ENCODE data around the gene COL9A3. TPM values are rescaled to one million over a fixed set of nuclear protein-coding genes. Genes with fewer than 3 reads are reported as not detected.

The COL9A3 gene
- total RNA-seq, 6 experiments from 2014 or later, result 1.5 to 7.6 (median 3.5) TPM

GRCh38 chr20:62772103-62772611 is 44.7 kb upstream of the COL9A3 start:
- ATAC-seq (peak in 2 of 4 donors; percentile 5 to 9), DNase-seq (peak in 2 of 3 donors; percentile 65 to 68)
- Histone ChIP-seq H3K36me3 (no peaks in the 10 kb centered on the region), H3K9me3 (no peaks in the 10 kb centered on the region), H3K27ac (peak overlapping the region in 2 of 3 donors; percentile 65 to 90), H3K4me1 (peaks cover 0 to 49% (median 20%) of the 10 kb centered on the region in 4 donors), H3K4me3 (no peak overlapping the region), H3K27me3 (no peaks in the 10 kb centered on the region)
- WGBS (ENCODE audit: insufficient coverage, low coverage, low lambda C conversion rate, missing lambda C conversion rate), result 48% methylated on average over 10 of the region's 23 CpGs
- no peak for TF ChIP-seq CTCF (IDR thresholded peaks at IDR 0.05)
- no peak for TF ChIP-seq POLR2A (IDR thresholded peaks at IDR 0.05)
- intact Hi-C loops (cut with DNase I), result no loop called here

- TF ChIP-seq POLR2A (IDR thresholded peaks at IDR 0.05), result no peak
- TF ChIP-seq CTCF (IDR thresholded peaks at IDR 0.05), result no peak
- Histone ChIP-seq H3K4me1 (peaks cover 0 to 49% (median 20%) of the 10 kb centered on the region in 4 donors), H3K9me3 (no peaks in the 10 kb centered on the region), H3K36me3 (no peaks in the 10 kb centered on the region), H3K27me3 (no peaks in the 10 kb centered on the region), H3K4me3 (peak overlapping the region in 1 of 3 donors; percentile 4), H3K27ac (peak overlapping the region; percentile 2 to 90 (median 65))
- intact Hi-C loops (cut with DNase I), result no loop called here
- DNase-seq, result peak in 1 of 3 donors; percentile 37
- WGBS (ENCODE audit: insufficient coverage, low coverage, low lambda C conversion rate, missing lambda C conversion rate), result 57% methylated on average over 10 of the region's 11 CpGs
- ATAC-seq, result no peak
Observed at GRCh38 chr20:62772619-62772989, 44.2 kb upstream of the COL9A3 start.

GRCh38 chr20:62772990-62773844 is 43.6 kb upstream of the COL9A3 start:
- Histone ChIP-seq H3K4me1 (peaks cover 0 to 49% (median 20%) of the 10 kb centered on the region in 4 donors), H3K27ac (peak overlapping the region; percentile 2 to 90 (median 65)), H3K27me3 (no peaks in the 10 kb centered on the region), H3K9me3 (no peaks in the 10 kb centered on the region), H3K4me3 (peak overlapping the region in 1 of 3 donors; percentile 4), H3K36me3 (no peaks in the 10 kb centered on the region)
- DNase-seq (peak; percentile 56 to 87 (median 80)), ATAC-seq (peak; percentile 70 to 80 (median 76))
- intact Hi-C loops (cut with DNase I), result no loop called here
- peak; percentile 72 for TF ChIP-seq POLR2A (IDR thresholded peaks at IDR 0.05)
- TF ChIP-seq CTCF (IDR thresholded peaks at IDR 0.05), result no peak
- 21% methylated on average over 4 of the region's 19 CpGs for WGBS (ENCODE audit: insufficient coverage, low coverage, low lambda C conversion rate, missing lambda C conversion rate)

GRCh38 chr20:62773845-62774714 is 42.8 kb upstream of the COL9A3 start:
- no peak for DNase-seq
- no peak for ATAC-seq
- WGBS (ENCODE audit: insufficient coverage, low coverage, low lambda C conversion rate, missing lambda C conversion rate), result 89% methylated on average over 14 of the region's 29 CpGs
- no peak overlapping the region for H3K4me3 ChIP-seq
- H3K36me3 ChIP-seq, result no peaks in the 10 kb centered on the region
- no peaks in the 10 kb centered on the region for H3K27me3 ChIP-seq
- intact Hi-C loops (cut with DNase I), result no loop called here
- TF ChIP-seq CTCF (IDR thresholded peaks at IDR 0.05), result no peak
- peak overlapping the region in 2 of 3 donors; percentile 65 to 90 for H3K27ac ChIP-seq
- no peaks in the 10 kb centered on the region for H3K9me3 ChIP-seq
- H3K4me1 ChIP-seq, result peaks cover 0 to 46% (median 19%) of the 10 kb centered on the region in 4 donors
